Measurements from ENCODE around the gene SRRM3. TPM values are rescaled to one million over a fixed set of nuclear protein-coding genes. Genes with fewer than 3 reads are reported as not detected.

SRRM3 gene
- total and polyA plus RNA-seq, 9 of the 15 experiments (the other 6 are each of a cell fraction or from before 2014, with no cell fraction given): 0.04 to 0.91 (median 0.46) TPM; not detected in 2

- no peak for TF ChIP-seq PBX2 (CRISPR knock-in tag; IDR thresholded peaks at IDR 0.05; ENCODE audit: low read depth)
- peak; percentile 81 for TF ChIP-seq PBX2 (tag; conservative IDR thresholded peaks at IDR 0.05; ENCODE audit: low read depth)
- TF ChIP-seq ARID3A (IDR thresholded peaks at IDR 0.05; ENCODE audit: borderline replicate concordance, low read depth, low read length): 0 out of 2 replicates have a peak, but pooled peaks have one; percentile 12
- no peak for TF ChIP-seq ZNF668 (CRISPR knock-in tag; IDR thresholded peaks at IDR 0.05)
- TF ChIP-seq ARNT (IDR thresholded peaks at IDR 0.05): peak; percentile 65 to 90; a peak in 3 of 4 replicates
- TF ChIP-seq TCF7 (IDR thresholded peaks at IDR 0.05; ENCODE audit: borderline replicate concordance): peak; percentile 44; the same call in 1 of the 2 replicates
- TF ChIP-seq TEAD1 (CRISPR knock-in tag; IDR thresholded peaks at IDR 0.05): peak; percentile 94 to 99
- peak; percentile 95 for TF ChIP-seq MEIS2 (IDR thresholded peaks at IDR 0.05; ENCODE audit: partially characterized antibody)
- TF ChIP-seq ZNF41 (CRISPR knock-in tag; conservative IDR thresholded peaks at IDR 0.05): no peak
- TF ChIP-seq NONO (IDR thresholded peaks at IDR 0.05; ENCODE audit: low read depth in 2 of 2, low read length in 1 of 2): 0 out of 4 replicates have a peak, but pooled peaks of 1 of the 2 experiments have one; percentile 18
- TF ChIP-seq PML (IDR thresholded peaks at IDR 0.05; ENCODE audit: low read length): peak; percentile 43; the same call in 1 of the 2 replicates
- TF ChIP-seq NCOA6 (IDR thresholded peaks at IDR 0.05): no peak
- TF ChIP-seq TAL1 (IDR thresholded peaks at IDR 0.05): peak; percentile 53
- peak; percentile 89 to 90 for TF ChIP-seq FOXK2 (conservative IDR thresholded peaks at IDR 0.05 in 1 of 2, IDR thresholded peaks at IDR 0.05 in 1 of 2; ENCODE audit: low read depth in 2 of 2)
- TF ChIP-seq PHF8 (IDR thresholded peaks at IDR 0.05; ENCODE audit: borderline replicate concordance, low read length): peak; percentile 40; the same call in 1 of the 2 replicates
- no peak for TF ChIP-seq ASH1L (IDR thresholded peaks at IDR 0.05; ENCODE audit: borderline replicate concordance, low read depth, partially characterized antibody)
- TF ChIP-seq RBM39 (optimal IDR thresholded peaks at IDR 0.05; ENCODE audit: low read depth, low read length): peak; percentile 48
- TF ChIP-seq ETV6 (IDR thresholded peaks at IDR 0.05; ENCODE audit: borderline replicate concordance in 1 of 2, low read depth in 2 of 2, low read length in 1 of 2): peak in 1 of 2 experiments; percentile 58; a peak in 1 of 4 replicates
- TF ChIP-seq ETV6 (CRISPR knock-in tag; IDR thresholded peaks at IDR 0.05; ENCODE audit: borderline replicate concordance): no peak
- no peak for TF ChIP-seq DLX4 (CRISPR knock-in tag; IDR thresholded peaks at IDR 0.05)
- peak; percentile 33; the same call in 1 of the 2 replicates for TF ChIP-seq CEBPB (tag; IDR thresholded peaks at IDR 0.05)
- TF ChIP-seq CBFB (CRISPR knock-in tag; IDR thresholded peaks at IDR 0.05): peak; percentile 66
- TF ChIP-seq HNRNPK (IDR thresholded peaks at IDR 0.05; ENCODE audit: low read depth, low read length, poor library complexity, severe bottlenecking): no peak
- peak; percentile 7; the same call in 1 of the 2 replicates for TF ChIP-seq HLTF (IDR thresholded peaks at IDR 0.05)
Measured at GRCh38 chr7:76291351-76292212, 89.9 kb downstream of the SRRM3 start (continued).

Measured in K562 (cell line).